ENCODE results near the gene PSKH1.
A peak's percentile ranks its signal among the peaks of the same experiment; 100 is the strongest.
"Not testable (repeated sequence)": the region's sequence is repeated elsewhere in the genome, so short reads cannot be mapped to it uniquely, and the experiment has no call there.

The PSKH1 gene

GRCh38 chr16:67936880-67937605 is 44.0 kb downstream of the PSKH1 start:
- Histone ChIP-seq H3K27ac (ENCODE audit: extremely low read depth, low read depth, low read length) (peak overlapping the region; percentile 69; the same call in 1 of the 2 replicates), H3K4me1 (ENCODE audit: control insufficient read depth, insufficient read depth, low read length) (no peaks in the 10 kb centered on the region), H3K4me3 (ENCODE audit: low read depth, low read length) (peak overlapping the region; percentile 92), H3K36me3 (ENCODE audit: control insufficient read depth in 2 of 2, insufficient read depth in 1 of 2, low read length in 2 of 2) (peaks cover 0 to 18% of the 10 kb centered on the region in 2 experiments; a peak in 2 of 3 replicates), H3K9me3 (ENCODE audit: control insufficient read depth, insufficient read depth, low read depth, low read length) (no peaks in the 10 kb centered on the region)
- POLR2A ChIA-PET = interaction anchor here (0.7 to 1.4 kb wide), 4 partner anchors 30 to 120 kb away, joined by 3 to 4 read pairs (median 3); partner anchors contain the start of gene SLC12A4
- CTCF ChIA-PET = interaction anchor here (1.0 to 2.6 kb wide), 4 partner anchors 12 to 53 kb away, joined by 3 to 17 read pairs (median 4); partner anchors contain the start of gene NRN1L
- TF ChIP-seq ZNF366 (tag by site-specific recombination; conservative IDR thresholded peaks at IDR 0.05) = peak; percentile 55
- TF ChIP-seq ZNF404 (tag by site-specific recombination; IDR thresholded peaks at IDR 0.05) = no peak
- peak; percentile 73 for TF ChIP-seq PRDM10 (tag by site-specific recombination; IDR thresholded peaks at IDR 0.05)
- TF ChIP-seq PRDM1 (tag by site-specific recombination; IDR thresholded peaks at IDR 0.05) = peak; percentile 87; the same call in 1 of the 2 replicates

DNA sequence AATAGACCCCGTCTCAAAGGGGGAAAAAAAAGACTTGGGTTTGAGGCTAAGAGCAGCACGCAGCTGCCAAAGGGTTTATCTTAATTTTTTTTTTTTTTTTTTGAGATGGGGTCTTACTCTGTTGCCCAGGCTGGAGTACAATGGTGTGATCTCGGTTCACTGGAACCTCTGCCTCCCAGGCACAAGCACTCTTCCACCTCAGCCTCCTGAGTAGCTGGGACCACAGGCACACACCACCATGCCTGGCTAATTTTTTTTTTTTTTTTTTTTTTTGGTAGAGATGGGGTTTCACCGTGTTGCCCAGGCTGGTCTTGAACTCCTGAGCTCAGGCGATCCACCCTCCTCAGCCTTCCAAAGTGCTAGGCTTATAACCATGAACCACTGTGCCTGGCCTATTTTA is 44.7 kb downstream of the PSKH1 start:
- peaks cover 0 to 21% of the 10 kb centered on the region in 2 experiments; a peak in 2 of 3 replicates for H3K36me3 ChIP-seq (ENCODE audit: control insufficient read depth in 2 of 2, insufficient read depth in 1 of 2, low read length in 2 of 2)
- H3K27ac ChIP-seq (ENCODE audit: extremely low read depth, low read depth, low read length); H3K4me1 ChIP-seq (ENCODE audit: control insufficient read depth, insufficient read depth, low read length); H3K9me3 ChIP-seq (ENCODE audit: control insufficient read depth, insufficient read depth, low read depth, low read length); H3K4me3 ChIP-seq (ENCODE audit: low read depth, low read length); CTCF ChIA-PET: not testable (repeated sequence)
- POLR2A ChIA-PET = interaction anchor here (0.6 to 0.7 kb wide), 6 partner anchors 10 to 103 kb away, joined by 3 to 5 read pairs (median 4); no protein-coding TSS in a partner anchor
- TF ChIP-seq ZNF121 (tag by site-specific recombination; IDR thresholded peaks at IDR 0.05) (peak; percentile 88), PRDM10 (tag by site-specific recombination; IDR thresholded peaks at IDR 0.05) (peak; percentile 85)
- TF ChIP-seq, protein P1, sequence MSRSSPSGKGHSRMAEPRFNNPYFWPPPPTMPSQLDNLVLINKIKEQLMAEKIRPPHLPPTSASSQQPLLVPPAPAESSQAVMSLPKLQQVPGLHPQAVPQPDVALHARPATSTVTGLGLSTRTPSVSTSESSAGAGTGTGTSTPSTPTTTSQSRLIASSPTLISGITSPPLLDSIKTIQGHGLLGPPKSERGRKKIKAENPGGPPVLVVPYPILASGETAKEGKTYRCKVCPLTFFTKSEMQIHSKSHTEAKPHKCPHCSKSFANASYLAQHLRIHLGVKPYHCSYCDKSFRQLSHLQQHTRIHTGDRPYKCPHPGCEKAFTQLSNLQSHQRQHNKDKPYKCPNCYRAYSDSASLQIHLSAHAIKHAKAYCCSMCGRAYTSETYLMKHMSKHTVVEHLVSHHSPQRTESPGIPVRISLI (tag by site-specific recombination; IDR thresholded peaks at IDR 0.05) = peak; percentile 64; the same call in 1 of the 2 replicates

GRCh38 chr16:67939507-67940445 is 46.7 kb downstream of the PSKH1 start:
- Histone ChIP-seq H3K27ac (ENCODE audit: extremely low read depth, low read depth, low read length) (no peak overlapping the region), H3K4me1 (ENCODE audit: control insufficient read depth, insufficient read depth, low read length) (no peaks in the 10 kb centered on the region), H3K36me3 (ENCODE audit: control insufficient read depth in 2 of 2, insufficient read depth in 1 of 2, low read length in 2 of 2) (peaks cover 0 to 40% of the 10 kb centered on the region in 2 experiments; a peak in 2 of 3 replicates), H3K9me3 (ENCODE audit: control insufficient read depth, insufficient read depth, low read depth, low read length) (no peaks in the 10 kb centered on the region), H3K4me3 (ENCODE audit: low read depth, low read length) (no peak overlapping the region)
- TF ChIP-seq ZNF658 (tag by site-specific recombination; IDR thresholded peaks at IDR 0.05) (no peak), ZNF585B (tag by site-specific recombination; IDR thresholded peaks at IDR 0.05) (no peak), EGR2 (tag by site-specific recombination; IDR thresholded peaks at IDR 0.05; ENCODE audit: low read depth) (peak; percentile 79), ZFHX2 (tag by site-specific recombination; conservative IDR thresholded peaks at IDR 0.05) (peak; percentile 75), ZNF10 (tag by site-specific recombination; IDR thresholded peaks at IDR 0.05) (no peak), ZNF548 (tag by site-specific recombination; IDR thresholded peaks at IDR 0.05) (no peak), ZIC2 (tag by site-specific recombination; IDR thresholded peaks at IDR 0.05) (no peak), PBX3 (CRISPR knock-in tag; IDR thresholded peaks at IDR 0.05) (peak; percentile 27; the same call in 1 of the 2 replicates)
- ChIA-PET CTCF (interaction anchor here (0.7 to 1.2 kb wide), 4 partner anchors 11 to 95 kb away, joined by 3 to 5 read pairs (median 3); no protein-coding TSS in a partner anchor), POLR2A (interaction anchor here (0.6 kb wide), 1 partner anchor 388 kb away, joined by 7 read pairs; no protein-coding TSS in a partner anchor)
